HG02885 (cell line): Measurements from ENCODE around the gene HSP90AB1.

Experiments used
- ATAC-seq: cut with Tn5 transposase; IDR thresholded peaks from one replicate; pipeline ENCODE4 v1.9.1; 2021; ENCODE audit warnings: mild to moderate bottlenecking; ENCODE audit not compliant: unreplicated experiment, poor library complexity

HSP90AB1 gene

GRCh38 chr6:44278315-44278714 is 31.4 kb downstream of the HSP90AB1 start:
- no peak for ATAC-seq

- no peak for ATAC-seq
Measured at GRCh38 chr6:44278774-44279697, 32.1 kb downstream of the HSP90AB1 start.

- ATAC-seq, result no peak
Measured at GRCh38 chr6:44284121-44284520, 37.2 kb downstream of the HSP90AB1 start.

GRCh38 chr6:44284867-44285266 is 38.0 kb downstream of the HSP90AB1 start:
- ATAC-seq, result no peak

- ATAC-seq, result no peak
Measured at GRCh38 chr6:44285552-44286284, 38.8 kb downstream of the HSP90AB1 start.

GRCh38 chr6:44286285-44286565 is 39.3 kb downstream of the HSP90AB1 start:
- no peak for ATAC-seq

- no peak for ATAC-seq
Measured at GRCh38 chr6:44286747-44287146, 39.8 kb downstream of the HSP90AB1 start.

GRCh38 chr6:44289726-44290260 is 42.9 kb downstream of the HSP90AB1 start:
- no peak for ATAC-seq

GRCh38 chr6:44291841-44292240 is 44.9 kb downstream of the HSP90AB1 start:
- ATAC-seq, result no peak

- no peak for ATAC-seq
Measured at GRCh38 chr6:44292661-44293365, 45.9 kb downstream of the HSP90AB1 start.

GRCh38 chr6:44294832-44295791 is 48.2 kb downstream of the HSP90AB1 start:
- no peak for ATAC-seq

GRCh38 chr6:44297063-44298038 is 50.5 kb downstream of the HSP90AB1 start:
- no peak for ATAC-seq

GRCh38 chr6:44298055-44298803 is 51.3 kb downstream of the HSP90AB1 start:
- ATAC-seq, result no peak

GRCh38 chr6:44298864-44299263 is 52.0 kb downstream of the HSP90AB1 start:
- no peak for ATAC-seq

- ATAC-seq, result no peak
Measured at GRCh38 chr6:44300292-44300823, 53.5 kb downstream of the HSP90AB1 start.

- ATAC-seq, result no peak
Measured at GRCh38 chr6:44301106-44301505, 54.2 kb downstream of the HSP90AB1 start.

GRCh38 chr6:44301782-44302564 is 55.1 kb downstream of the HSP90AB1 start:
- no peak for ATAC-seq
